ENCODE measurements around the gene LRRN4. TPM values are rescaled to one million over a fixed set of nuclear protein-coding genes. Genes with fewer than 3 reads are reported as not detected.

LRRN4 gene
- total RNA-seq, 1 donor from 2014 or later: not detected

DNA sequence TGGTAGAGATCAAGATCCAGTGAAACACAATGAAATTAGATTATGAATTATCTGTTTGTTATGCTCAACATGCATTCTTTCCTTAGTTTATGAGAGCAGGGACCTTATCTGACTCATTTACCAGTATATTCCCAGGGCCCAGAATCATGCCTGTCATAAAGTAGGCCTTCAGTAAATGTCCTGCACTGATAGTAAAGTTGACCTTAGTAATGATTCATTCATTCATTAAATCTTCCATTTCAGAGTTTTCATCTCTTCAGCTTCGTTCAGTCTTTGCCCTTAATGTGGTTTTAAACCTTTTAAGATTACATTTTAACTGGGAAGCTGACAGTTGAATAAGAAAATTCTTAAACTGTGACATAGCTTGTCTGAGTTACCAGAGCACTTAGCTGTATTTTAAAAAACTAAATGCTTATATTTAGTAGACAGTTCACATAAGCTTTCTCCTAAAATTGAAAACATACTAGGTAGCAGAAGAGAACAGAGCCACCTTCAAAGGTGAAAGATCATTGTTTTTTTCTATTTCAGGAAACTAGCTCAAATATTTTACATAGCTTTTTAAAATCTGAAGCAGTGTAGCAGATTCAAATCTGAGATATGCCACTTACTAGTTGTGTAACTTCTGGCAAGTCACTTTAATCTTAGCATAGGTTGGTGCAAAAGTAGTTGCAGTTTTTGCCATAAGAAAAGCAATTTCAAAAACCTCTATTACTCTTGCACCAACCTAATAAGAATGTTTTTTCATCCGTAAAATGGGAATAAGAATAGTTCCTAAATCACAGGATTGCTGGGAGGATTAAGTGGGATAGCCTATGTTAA lies 62.0 kb downstream of the LRRN4 start:
- H3K4me3 Mint-ChIP-seq: no peak overlapping the region
- ATAC-seq (ENCODE audit: low read depth) (no peak), DNase-seq (no peak)
- CTCF ChIA-PET: no interaction called here
- no peaks in the 10 kb centered on the region for H3K9me3 Mint-ChIP-seq
- H3K27ac Mint-ChIP-seq: no peak overlapping the region
- no peaks in the 10 kb centered on the region for H3K27me3 Mint-ChIP-seq
- H3K36me3 Mint-ChIP-seq (ENCODE audit: low read depth): peaks cover 48% of the 10 kb centered on the region
- POLR2A ChIA-PET: no interaction called here
- intact Hi-C loops (cut with micrococcal nuclease): no loop called here
- TF ChIP-seq CTCF (IDR thresholded peaks at IDR 0.05): no peak
- H3K4me1 Mint-ChIP-seq: peaks cover 3% of the 10 kb centered on the region

DNA sequence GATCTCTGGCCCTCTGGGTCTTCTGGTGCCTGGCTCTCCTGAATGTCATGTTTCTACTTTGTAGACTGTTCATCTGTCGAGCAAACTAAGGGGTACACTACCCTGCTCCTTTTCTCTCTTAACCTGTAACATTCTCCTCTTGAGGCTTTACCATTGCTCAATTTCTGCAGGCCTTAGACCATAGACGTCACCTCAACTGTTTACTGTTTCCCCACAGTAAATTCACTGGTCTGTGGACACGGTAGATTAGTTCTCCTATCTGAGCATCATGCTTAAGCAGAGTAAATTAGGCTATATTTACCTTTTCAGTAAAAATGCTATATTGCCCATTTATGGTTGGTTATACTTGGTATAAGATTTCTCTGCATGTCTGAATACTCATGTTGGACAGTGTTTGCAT lies 62.9 kb downstream of the LRRN4 start:
- Mint-ChIP-seq H3K9me3 (no peaks in the 10 kb centered on the region), H3K36me3 (ENCODE audit: low read depth) (peaks cover 55% of the 10 kb centered on the region), H3K4me3 (no peak overlapping the region), H3K4me1 (peaks cover 1% of the 10 kb centered on the region), H3K27me3 (no peaks in the 10 kb centered on the region), H3K27ac (no peak overlapping the region)
- intact Hi-C loops (cut with micrococcal nuclease): no loop called here
- ChIA-PET POLR2A (no interaction called here), CTCF (no interaction called here)
- TF ChIP-seq CTCF (IDR thresholded peaks at IDR 0.05): no peak
- DNase-seq: no peak
- no peak for ATAC-seq (ENCODE audit: low read depth)

Other genes with a start within 250 kb of the LRRN4 start
- not detected in 2 replicates for gene CHGB, start 142.6 kb downstream of the LRRN4 start, total RNA-seq
- gene TRMT6, start 103.5 kb downstream of the LRRN4 start, total RNA-seq: 21.0 and 25.5 TPM in 2 replicates
- 12.9 and 13.0 TPM in 2 replicates for gene MCM8, start 103.4 kb downstream of the LRRN4 start, total RNA-seq
- 27.7 and 28.2 TPM in 2 replicates for gene CRLS1, start 47.9 kb downstream of the LRRN4 start, total RNA-seq
- 0.56 TPM in 1 of 2 replicates, not detected in the other for gene FERMT1, start 69.0 kb upstream of the LRRN4 start, total RNA-seq